Lung (tissue), 12 donors: ENCODE measurements around the gene USP34. TPM values are rescaled to one million over a fixed set of nuclear protein-coding genes. Genes with fewer than 3 reads are reported as not detected.

Source experiments
- ATAC-seq: fragments of 200-7000 bp; cut with Tn5 transposase; one replicate; pipeline ENCODE4 v1.9.1; 2020; ENCODE audit warnings: moderate number of reproducible peaks; ENCODE audit not compliant: insufficient read depth, low FRiP score
- DNase-seq, 3 donors: peaks; one replicate each; pipeline ENCODE4 v3.0.0-alpha.2; 2013 to 2017
- H3K27ac ChIP-seq, 2 donors: one replicate each; pipeline ENCODE4 v1.5.1; 2013; ENCODE audit warnings: mild to moderate bottlenecking in 2 of 2, moderate library complexity in 2 of 2, control low read depth in 1 of 2, inconsistent platforms in 1 of 2, low read depth in 1 of 2, low read length in 1 of 2
- H3K27me3 ChIP-seq, 3 donors: one replicate each; pipeline ENCODE4 v1.5.1; 2013; ENCODE audit warnings: low read length in 2 of 3; ENCODE audit not compliant: control insufficient read depth in 3 of 3, insufficient read depth in 3 of 3
- H3K36me3 ChIP-seq, 4 donors: one replicate each; pipeline ENCODE4 v1.5.1; 2013; ENCODE audit warnings: low read length in 4 of 4, mild to moderate bottlenecking in 1 of 4, moderate library complexity in 1 of 4; ENCODE audit not compliant: control insufficient read depth in 4 of 4, insufficient read depth in 4 of 4
- H3K4me1 ChIP-seq, 5 donors: one replicate each; pipeline ENCODE4 v1.5.1; 2013; ENCODE audit warnings: low read length in 5 of 5, mild to moderate bottlenecking in 2 of 5, moderate library complexity in 1 of 5; ENCODE audit not compliant: control insufficient read depth in 5 of 5, insufficient read depth in 5 of 5
- H3K4me3 ChIP-seq: one replicate; pipeline ENCODE4 v1.5.1; 2013; ENCODE audit warnings: mild to moderate bottlenecking, control low read depth, moderate library complexity
- H3K9ac ChIP-seq, 2 donors: one replicate each; pipeline ENCODE4 v1.5.1; 2013; ENCODE audit warnings: low read length in 2 of 2, control low read depth in 1 of 2; ENCODE audit not compliant: insufficient read depth in 1 of 2
- H3K9me3 ChIP-seq, 4 donors: one replicate each; pipeline ENCODE4 v1.5.1; 2013; ENCODE audit warnings: low read length in 3 of 4, mild to moderate bottlenecking in 1 of 4, moderate library complexity in 1 of 4; ENCODE audit not compliant: control insufficient read depth in 4 of 4, insufficient read depth in 3 of 4
- WGBS, 2 donors: extraction: QIAGEN DNeasy Blood & Tissue Kit; methylation state at CpG; one replicate each; pipeline ENCODE4 v1.1.7; 2013; 5-methylcytosine and 5-hydroxymethylcytosine counted together
- polyA plus RNA-seq, 2 donors: library from polyadenylated mRNA; stranded (reverse); fragments of 200-250 nt; gene quantifications; one replicate each; pipeline ENCODE4 v1.2.1, GENCODE V29; 2013
- total RNA-seq, 2 donors: library from RNA; depleted of rRNA in 1 of 2; stranded (reverse); fragments of >200 nt in 1 of 2; gene quantifications; one replicate each; pipeline ENCODE4 v1.2.1, GENCODE V29; 2014 to 2021
- TF ChIP-seq, protein P1 (sequence below): IDR thresholded peaks from 2 replicates; pipeline ENCODE4 v1.5.1; 2012; ENCODE audit warnings: mild to moderate bottlenecking; ENCODE audit errors: control extremely low read depth, extremely low read depth
- donor health status: control.
- donor health status: control.
- donor health status: Bipolar disorder and iron deficiency.
- donor health status: healthy.
- donor health status: DM: yes; HTN: yes; CAD: no.

USP34 gene
- total and polyA plus RNA-seq, 4 donors = 38.7 to 233 (median 67.8) TPM

DNA sequence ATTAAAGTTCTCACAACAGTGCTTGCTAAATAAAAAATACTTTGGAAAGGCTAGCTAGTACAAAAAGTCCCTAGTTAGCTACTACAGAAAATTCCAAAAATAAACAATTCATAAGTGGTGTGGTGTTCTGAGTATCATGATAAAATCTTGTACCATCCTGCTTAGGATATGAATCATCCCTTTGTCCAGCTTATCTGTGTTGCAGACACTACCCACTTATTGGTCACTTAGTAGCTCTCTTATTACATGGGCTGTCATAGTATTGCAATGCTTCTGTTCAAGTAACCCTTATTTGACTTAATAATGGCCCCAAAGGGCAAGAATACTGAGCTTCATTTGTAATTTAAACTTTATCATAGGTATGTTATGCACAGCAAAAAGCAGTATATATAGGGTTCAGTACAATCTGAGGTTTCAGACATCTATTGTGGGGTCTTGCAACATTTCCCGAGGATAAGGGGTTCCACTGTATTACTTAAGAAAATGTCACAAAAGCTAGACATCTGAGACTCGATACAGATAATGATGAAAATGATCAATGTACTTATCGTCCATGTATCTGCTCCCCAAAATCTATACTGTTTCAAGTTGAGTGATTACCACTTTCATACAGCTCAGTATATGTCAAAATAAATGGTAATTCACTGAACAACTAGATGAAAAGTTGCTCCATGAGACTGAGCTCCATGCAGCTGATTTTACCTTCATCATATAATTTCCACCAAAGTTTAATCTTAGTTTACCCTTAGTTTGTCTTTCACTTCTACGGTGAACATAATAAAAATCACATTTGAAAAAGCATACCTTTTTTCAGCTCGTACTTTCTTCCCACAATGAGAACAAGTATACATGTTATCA, 215.1 kb downstream of the USP34 start:
- H3K9me3 ChIP-seq = no peaks in the 10 kb centered on the region
- ATAC-seq (no peak), DNase-seq (no peak)
- no peak overlapping the region for H3K4me3 ChIP-seq
- H3K36me3 ChIP-seq = peaks cover 8 to 26% (median 9%) of the 10 kb centered on the region in 4 donors
- TF ChIP-seq, protein P1, sequence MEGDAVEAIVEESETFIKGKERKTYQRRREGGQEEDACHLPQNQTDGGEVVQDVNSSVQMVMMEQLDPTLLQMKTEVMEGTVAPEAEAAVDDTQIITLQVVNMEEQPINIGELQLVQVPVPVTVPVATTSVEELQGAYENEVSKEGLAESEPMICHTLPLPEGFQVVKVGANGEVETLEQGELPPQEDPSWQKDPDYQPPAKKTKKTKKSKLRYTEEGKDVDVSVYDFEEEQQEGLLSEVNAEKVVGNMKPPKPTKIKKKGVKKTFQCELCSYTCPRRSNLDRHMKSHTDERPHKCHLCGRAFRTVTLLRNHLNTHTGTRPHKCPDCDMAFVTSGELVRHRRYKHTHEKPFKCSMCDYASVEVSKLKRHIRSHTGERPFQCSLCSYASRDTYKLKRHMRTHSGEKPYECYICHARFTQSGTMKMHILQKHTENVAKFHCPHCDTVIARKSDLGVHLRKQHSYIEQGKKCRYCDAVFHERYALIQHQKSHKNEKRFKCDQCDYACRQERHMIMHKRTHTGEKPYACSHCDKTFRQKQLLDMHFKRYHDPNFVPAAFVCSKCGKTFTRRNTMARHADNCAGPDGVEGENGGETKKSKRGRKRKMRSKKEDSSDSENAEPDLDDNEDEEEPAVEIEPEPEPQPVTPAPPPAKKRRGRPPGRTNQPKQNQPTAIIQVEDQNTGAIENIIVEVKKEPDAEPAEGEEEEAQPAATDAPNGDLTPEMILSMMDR = no peak
- WGBS, 2 donors = 82 to 94% methylated on average over 5 of the region's 5 CpGs
- no peak overlapping the region for H3K9ac ChIP-seq
- H3K4me1 ChIP-seq = peaks cover 0 to 4% (median 0%) of the 10 kb centered on the region in 5 donors
- no peaks in the 10 kb centered on the region for H3K27me3 ChIP-seq
- peak overlapping the region in 1 of 2 donors; percentile 88 for H3K27ac ChIP-seq

DNA sequence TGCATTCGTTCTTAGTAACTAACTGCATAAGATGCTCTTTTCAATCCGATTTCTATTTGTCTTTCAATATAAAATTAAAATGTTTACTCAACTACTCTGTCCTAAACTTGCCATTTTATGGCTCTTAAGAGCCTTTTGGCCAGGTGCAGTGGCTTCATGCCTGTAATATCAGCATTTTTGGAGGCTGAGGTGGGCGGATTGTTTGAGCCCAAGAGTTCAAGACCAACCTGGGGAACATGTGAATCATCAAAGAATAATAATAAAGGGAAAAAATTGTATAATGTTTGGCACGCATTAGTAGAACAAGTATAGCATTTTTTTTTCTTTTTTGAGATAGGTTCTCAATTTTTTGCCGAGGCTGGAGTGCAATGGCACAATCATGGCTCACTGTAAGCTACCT, 216.4 kb downstream of the USP34 start:
- H3K36me3 ChIP-seq = peaks cover 8 to 36% (median 12%) of the 10 kb centered on the region in 4 donors

DNA sequence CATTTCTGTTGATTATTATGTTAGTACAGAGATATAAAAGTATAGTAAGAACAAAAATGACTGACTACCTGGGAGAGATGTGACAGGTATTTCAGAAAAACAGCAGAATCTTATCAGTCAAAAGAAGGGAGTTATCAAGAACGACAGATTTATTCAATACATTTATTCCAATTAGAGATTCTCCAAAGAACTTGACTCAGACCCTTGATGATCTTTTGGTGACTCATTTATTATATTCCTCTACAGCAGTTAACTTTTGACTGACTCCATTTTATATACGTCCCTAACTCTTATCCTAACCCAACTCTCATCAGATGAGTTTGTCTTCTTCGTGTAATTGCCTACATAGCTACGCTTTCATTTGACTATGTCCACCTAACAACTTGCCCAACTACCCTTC, 217.8 kb downstream of the USP34 start:
- 94 to 96% methylated on average over 4 of the region's 4 CpGs for WGBS, 2 donors
- no peak overlapping the region for H3K9ac ChIP-seq
- TF ChIP-seq, protein P1 = no peak
- peaks cover 0 to 4% (median 0%) of the 10 kb centered on the region in 5 donors for H3K4me1 ChIP-seq
- H3K27ac ChIP-seq = no peak overlapping the region
- ATAC-seq (no peak), DNase-seq (no peak)
- no peaks in the 10 kb centered on the region for H3K9me3 ChIP-seq
- no peaks in the 10 kb centered on the region for H3K27me3 ChIP-seq
- no peak overlapping the region for H3K4me3 ChIP-seq
- H3K36me3 ChIP-seq = peaks cover 4 to 33% (median 10%) of the 10 kb centered on the region in 4 donors

More for the DNA sequence above, 216.4 kb downstream of the USP34 start:
- no peak overlapping the region for H3K9ac ChIP-seq
- DNase-seq = no peak
- H3K4me1 ChIP-seq = peaks cover 0 to 4% (median 0%) of the 10 kb centered on the region in 5 donors
- TF ChIP-seq, protein P1 = no peak
- 92 to 97% methylated on average over 5 of the region's 5 CpGs for WGBS, 2 donors
- no peaks in the 10 kb centered on the region for H3K9me3 ChIP-seq
- no peaks in the 10 kb centered on the region for H3K27me3 ChIP-seq
- H3K27ac ChIP-seq = peak overlapping the region in 1 of 2 donors; percentile 88
- H3K4me3 ChIP-seq = no peak overlapping the region
- ATAC-seq = no peak
